Retina (tissue), 1 donor: Measurements from ENCODE around the gene UBAP2.
"Not testable (repeated sequence)": the region's sequence is repeated elsewhere in the genome, so short reads cannot be mapped to it uniquely, and the experiment has no call there.

Experiments
- DNase-seq: peaks from one replicate; pipeline ENCODE4 v3.0.0-alpha.2; 2016

UBAP2 gene

DNA sequence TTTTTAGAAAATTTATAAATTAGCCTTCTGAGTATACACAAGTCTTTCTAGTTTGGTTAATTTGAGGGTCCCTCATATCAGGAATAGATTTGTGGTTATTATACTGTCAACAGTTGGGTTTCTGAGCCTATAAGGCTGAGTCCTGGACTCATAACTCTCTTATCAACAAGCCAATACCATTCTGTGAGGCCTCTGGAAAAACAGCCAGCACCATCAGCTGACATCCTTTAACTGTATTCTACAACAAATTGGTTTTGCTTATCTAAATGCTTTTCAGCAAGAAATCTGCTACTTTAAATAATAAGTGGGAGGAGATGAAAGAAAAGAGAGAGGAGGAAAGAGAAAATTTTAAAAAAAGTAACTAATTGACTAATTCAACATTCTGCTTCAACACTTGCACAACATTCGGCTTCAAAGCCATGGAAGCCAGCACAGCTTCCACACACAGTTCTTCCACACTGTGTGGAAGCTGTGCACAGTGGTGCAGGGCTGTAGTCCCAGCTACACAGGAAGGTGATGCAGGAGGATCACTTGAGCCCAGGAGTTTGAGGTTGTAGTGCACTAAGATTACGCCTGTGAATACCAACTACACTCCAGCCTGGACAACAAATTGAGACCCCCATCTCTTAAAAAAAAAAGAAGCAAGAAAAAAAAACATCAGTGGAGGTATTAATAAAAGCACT, 84.5 kb downstream of the UBAP2 start:
- DNase-seq = no peak

DNA sequence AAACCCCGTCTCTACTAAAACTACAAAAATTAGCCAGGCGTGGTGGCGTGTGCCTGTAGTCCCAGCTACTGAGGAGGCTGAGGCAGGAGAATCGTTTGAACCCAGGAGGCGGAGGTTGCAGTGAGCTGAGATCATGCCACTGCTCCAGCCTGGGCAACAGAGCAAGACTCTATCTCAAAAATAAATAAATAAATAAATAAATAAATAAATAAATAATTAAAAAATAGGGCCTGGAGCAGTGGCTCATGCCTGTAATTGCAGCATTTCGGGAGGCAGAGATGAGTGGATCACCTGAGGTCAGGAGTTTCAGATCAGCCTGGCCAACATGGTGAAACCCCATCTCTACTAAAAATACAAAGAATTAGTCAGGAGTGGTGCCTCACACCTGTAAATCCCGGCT, 86.2 kb downstream of the UBAP2 start:
- DNase-seq = not testable (repeated sequence)

DNA sequence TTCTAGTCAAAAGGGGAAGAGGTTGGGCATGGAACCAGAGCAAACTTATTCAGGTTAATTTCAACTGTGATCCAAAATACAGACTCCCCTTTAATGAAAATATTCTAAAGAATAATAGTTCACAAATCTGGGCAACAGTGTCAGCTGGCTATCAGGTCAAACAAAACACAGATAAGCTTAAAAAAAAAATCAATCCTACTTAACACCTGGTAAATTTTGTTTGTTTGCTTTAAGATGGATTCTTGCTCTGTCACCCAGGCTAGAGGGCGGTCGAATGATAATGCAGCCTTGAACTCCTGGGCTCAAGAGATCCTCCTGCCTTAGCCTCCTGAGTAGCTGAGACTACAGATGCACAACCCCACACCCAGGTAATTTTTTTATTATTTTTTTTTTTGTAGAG, 89.0 kb downstream of the UBAP2 start:
- DNase-seq = no peak

DNA sequence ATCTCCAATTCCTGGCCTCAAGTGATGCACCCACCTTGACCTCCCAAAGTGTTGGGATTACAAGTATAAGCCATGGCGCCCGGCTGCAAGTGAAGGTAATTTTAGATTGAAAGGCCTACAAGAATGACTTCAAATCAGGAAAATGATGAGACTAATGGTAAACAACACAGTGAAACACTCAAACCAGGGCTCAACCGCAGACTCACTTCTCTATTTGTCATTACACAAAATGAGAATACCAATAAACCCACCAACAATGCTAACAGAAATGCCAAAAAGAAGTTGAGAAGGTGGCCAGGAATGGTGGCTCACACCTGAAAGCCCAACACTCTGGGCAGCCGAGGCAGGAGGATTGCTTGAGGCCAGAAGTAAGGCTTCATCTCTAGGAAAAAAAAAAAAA, 92.1 kb downstream of the UBAP2 start:
- no peak for DNase-seq

- no peak for DNase-seq
These were observed 96.6 kb downstream of the UBAP2 start for GRCh38 chr9:33952066-33952465.

DNA sequence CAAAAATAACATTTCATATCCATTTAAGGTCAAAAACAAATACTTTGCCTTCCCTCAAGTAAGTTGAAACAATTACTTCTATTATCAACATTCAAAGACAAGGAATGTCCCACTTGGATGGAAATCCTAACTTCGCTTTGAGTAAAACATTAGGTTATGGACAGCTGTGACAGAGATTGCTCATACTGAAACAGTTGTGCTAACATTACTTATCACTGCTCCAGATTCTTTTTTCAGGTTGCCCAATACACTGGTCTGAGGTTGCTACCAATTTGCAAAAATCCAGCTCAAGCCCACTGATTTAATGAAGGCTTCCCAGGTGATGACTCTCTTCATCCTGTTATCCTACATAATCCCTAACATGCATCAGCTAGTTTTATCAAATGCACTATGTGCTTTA, 98.3 kb downstream of the UBAP2 start:
- no peak for DNase-seq

DNA sequence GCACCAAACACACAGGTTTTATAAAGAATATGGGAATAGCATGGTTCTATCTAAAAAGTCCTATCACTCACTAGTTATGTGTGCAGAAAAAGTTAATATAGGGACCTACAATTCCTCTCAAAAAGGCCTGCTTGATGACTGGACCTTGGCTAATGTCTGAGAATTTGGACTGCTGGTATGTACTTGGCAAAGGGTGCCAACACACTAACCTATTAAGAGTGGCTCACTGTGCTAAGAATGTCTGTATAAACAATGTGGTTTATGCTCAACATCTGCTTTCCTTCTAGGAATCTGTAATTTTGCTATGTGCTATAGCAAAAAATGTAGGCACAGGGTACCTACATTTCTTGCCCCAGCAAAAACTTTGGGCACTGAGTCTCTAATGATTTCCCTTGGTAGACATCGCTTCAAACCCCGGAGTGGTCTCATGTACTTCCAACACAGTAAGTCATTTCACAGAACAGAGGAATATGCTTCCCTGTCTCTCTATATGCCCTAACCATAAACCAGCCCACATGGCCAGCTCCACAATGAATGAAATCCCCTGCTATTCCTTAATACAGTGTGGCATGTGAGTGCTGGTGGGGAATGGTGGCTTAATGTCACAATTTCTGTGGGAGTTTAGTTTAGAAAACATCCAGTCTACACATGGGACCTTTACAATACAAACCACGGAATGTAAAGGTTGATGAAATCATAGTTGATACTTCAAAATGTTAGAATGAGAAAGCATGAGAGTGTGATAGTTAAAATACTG, 101.7 kb downstream of the UBAP2 start:
- no peak for DNase-seq

DNA sequence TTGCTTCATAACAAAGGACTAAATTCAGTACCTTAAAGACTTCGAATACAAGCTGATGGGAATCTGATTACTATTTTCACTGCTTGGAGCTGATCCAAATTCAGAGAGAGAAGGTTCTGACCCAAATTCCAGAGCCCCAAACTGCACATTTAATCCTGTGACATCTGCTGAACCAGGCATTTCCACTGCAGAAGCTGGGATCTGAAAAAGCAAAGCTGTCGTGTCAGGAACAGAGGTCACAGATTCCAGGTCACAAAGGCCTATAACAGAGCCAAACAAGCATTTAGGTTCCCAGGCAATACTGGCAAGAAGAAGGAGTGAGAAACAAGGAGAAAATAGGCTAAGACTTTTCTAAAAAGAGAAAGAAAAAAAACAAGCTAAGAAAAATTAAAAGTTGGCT, 105.3 kb downstream of the UBAP2 start:
- DNase-seq = no peak

DNA sequence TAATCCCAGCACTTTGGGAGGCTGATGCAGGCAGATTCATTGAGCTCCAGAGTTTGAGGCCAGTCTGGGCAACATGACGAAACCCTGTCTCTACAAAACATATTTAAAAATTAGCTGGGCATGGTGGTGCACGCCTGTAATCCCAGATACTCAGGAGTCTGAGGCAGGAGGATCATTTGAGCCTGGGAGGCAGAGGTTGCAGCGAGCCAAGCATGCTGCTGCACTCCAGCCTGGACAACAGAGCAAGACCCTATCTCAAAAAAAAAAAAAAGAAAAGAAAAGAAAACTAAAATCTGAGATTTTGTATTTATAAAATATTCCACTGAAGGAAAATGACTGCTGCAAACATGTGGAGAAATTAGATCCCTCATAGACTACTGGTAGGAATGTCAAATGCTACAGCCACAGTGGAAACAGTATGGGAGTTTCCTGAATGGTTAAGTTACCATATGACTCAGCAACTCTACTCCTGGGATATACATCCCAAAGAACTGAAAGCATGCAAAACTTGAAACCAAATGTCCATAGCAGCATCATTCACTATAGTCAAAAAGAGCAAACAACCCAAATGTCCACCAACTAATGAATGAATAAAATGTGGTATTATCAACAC, 106.1 kb downstream of the UBAP2 start:
- DNase-seq = no peak

GRCh38 chr9:33939924-33940874, 108.5 kb downstream of the UBAP2 start:
- no peak for DNase-seq

GRCh38 chr9:33934188-33934878, 114.4 kb downstream of the UBAP2 start:
- DNase-seq = no peak

DNA sequence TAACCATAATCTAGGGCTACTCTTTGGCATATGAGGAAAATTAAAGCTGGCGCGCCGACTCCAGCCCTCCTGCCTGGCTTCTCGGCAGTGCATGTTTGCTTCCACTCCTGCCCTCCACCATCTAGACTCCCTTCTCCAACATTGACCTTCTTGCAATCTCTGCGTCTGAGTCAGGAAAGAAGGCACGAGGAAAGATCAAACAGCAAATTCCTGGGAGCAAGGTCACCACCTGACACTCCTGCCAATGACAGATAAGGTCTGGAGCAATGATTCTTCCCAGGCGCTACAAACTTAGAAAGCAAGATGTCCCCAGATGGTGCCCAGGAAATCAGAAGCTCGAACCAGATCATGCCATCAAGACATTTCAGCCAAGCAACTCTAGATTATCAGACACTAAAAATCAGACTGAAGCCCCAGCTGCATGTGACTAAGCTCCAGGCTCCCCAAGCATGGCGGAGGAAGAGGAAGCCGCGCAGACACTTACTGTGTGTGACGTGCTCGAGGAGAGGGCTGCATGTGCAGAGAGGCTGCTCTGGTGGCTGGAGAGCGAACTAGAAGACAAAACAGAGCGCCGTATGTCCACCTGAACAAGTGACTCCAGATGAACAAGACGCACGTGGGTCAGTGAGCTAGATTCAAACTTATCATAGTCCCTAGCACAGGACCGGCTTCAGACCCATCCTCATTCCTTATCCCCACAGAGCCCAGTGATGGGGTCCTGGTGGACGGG, 116.4 kb downstream of the UBAP2 start:
- DNase-seq = no peak

- DNase-seq = no peak
These were observed 117.4 kb downstream of the UBAP2 start for GRCh38 chr9:33931326-33931725.

DNA sequence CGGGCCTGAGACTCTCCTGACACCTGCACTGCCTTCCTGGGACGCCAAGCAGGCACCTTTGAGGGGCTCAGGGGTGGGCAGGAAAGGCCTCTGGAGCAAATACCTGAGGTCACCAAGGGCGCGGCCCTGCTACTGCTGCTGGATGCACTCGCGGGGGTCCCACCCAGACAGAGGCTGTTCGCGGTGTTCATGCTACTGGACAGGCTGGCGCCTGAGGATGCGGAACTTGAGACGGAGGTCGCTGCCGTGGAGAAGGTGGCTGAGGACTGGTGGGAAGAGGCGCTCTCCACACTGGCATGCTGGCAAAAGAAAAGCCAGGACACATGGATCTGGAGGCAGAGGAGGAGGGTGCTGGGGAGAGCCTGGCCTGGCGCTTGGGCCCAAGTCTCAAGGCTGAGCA, 121.0 kb downstream of the UBAP2 start:
- no peak for DNase-seq

DNA sequence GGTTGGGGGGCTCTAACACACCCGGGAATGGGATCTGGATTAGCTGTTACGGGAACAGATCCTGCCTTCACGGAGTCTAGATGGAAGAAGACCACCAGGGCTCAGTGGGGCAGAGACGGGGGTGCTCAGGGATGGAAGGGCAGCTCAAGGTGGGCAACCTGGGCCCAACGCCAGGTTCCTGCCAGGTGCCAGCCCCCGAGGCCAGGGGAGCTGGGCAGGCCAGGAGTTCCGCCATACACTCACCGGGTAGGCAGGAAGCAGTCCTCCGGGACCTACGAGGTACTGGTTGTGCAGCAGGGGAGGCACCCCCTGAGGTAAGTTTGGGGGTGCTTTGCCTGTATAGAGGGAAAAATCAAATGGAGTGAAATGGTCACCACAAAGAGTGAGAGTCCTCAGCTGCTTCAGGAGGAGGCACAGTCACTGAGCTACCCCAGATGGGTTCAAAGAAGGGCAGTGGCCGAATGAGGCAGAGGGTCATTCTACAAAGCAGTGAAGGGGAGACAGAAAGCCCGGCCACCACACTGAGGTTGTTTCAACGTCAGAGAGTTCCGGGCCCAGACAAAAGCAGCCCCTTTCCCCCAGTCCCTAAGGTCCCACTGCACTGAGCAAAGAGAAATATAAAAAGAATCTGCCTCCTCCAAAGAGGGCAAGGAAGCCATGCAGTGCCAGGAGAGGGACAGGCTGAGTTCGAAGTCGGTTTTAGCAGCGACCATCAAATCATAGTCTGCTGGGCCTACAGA, 121.8 kb downstream of the UBAP2 start:
- no peak for DNase-seq

DNA sequence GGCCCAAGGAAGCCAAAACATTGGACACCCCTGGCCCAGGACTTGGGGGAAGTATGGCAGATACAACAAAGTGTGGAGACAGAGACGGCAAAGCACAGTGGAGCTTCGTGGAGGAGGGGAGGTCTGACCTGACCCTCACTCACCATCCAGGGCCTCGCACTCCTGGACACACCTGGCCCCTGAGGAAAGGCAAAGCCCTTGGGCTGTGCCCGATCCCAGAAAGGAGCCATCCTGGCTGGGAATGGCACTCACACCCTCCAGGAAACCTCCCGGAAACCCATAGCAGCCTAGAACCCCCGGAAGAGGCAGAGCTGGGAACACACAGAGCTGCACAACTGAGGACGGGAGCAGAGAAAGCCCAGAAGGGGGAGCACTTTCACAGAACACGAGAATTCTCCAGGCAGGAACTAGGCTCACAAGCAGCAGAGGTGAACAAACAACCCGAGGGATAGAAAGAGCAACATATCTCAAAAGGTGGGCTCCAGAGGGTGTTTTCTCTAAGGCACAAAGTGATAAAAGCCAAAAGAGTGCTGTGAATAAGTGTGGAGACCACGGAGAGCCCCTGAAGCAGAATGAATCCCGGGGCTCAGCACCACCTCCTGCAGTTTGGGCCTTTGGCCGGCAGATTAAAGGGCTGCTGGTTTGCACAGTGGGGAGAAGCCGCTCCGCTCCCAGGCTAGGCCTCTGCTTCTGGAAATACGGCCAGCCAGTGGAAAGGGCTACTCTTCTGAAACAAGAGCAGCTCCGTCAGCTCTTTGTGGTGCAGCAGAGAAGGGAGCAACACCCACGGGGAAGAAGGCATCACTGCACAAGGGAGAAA, 123.5 kb downstream of the UBAP2 start:
- peak; percentile 65 for DNase-seq

GRCh38 chr9:33923998-33924701, 124.5 kb downstream of the UBAP2 start:
- peak; percentile 7 for DNase-seq

- DNase-seq = no peak
These were observed 125.6 kb downstream of the UBAP2 start for GRCh38 chr9:33923079-33923478.
